ENCODE data around the gene CDH26. TPM values are rescaled to one million over a fixed set of nuclear protein-coding genes. Genes with fewer than 3 reads are reported as not detected.

The CDH26 gene
- total RNA-seq, 2 donors from 2014 or later, result 0.26 to 0.33 TPM

DNA sequence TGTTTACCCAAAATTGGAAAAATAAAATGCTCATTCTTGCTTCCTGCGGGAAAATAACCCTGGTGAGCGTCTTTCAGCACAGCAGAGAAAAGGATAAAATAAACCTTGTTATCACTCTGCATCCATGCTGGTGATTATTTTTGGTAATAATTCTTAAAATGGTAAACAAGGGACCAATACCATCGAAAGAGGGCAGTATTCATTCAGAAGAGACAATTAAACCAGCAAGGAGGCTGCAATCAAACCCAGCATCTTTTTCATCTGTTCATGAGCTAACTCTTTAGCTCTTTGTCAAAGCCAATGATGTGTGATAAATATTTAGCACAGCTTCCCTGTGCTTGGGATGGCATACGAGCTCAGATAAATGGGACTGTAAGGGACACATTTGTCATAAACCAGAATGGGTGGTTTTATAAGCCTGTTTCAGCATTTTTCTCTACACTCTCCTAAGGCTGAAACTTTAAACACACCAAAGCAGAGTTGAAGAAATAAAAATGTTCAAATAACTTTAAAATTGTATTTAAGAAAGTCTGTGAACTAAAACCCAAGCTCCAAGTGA lies 34.4 kb downstream of the CDH26 start:
- Histone ChIP-seq H3K4me3 (no peak overlapping the region), H3K9me3 (no peaks in the 10 kb centered on the region), H3K4me1 (no peaks in the 10 kb centered on the region), H3K27ac (no peak overlapping the region), H3K27me3 (no peaks in the 10 kb centered on the region), H3K36me3 (replicated peaks in 1 of 2; ENCODE audit: insufficient read depth in 1 of 2, low read depth in 2 of 2) (no peaks in the 10 kb centered on the region)
- intact Hi-C loops (cut with DNase I), result no loop called here
- TF ChIP-seq POLR2A (IDR thresholded peaks at IDR 0.05), result no peak
- TF ChIP-seq, protein P1, sequence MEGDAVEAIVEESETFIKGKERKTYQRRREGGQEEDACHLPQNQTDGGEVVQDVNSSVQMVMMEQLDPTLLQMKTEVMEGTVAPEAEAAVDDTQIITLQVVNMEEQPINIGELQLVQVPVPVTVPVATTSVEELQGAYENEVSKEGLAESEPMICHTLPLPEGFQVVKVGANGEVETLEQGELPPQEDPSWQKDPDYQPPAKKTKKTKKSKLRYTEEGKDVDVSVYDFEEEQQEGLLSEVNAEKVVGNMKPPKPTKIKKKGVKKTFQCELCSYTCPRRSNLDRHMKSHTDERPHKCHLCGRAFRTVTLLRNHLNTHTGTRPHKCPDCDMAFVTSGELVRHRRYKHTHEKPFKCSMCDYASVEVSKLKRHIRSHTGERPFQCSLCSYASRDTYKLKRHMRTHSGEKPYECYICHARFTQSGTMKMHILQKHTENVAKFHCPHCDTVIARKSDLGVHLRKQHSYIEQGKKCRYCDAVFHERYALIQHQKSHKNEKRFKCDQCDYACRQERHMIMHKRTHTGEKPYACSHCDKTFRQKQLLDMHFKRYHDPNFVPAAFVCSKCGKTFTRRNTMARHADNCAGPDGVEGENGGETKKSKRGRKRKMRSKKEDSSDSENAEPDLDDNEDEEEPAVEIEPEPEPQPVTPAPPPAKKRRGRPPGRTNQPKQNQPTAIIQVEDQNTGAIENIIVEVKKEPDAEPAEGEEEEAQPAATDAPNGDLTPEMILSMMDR (IDR thresholded peaks at IDR 0.05), result no peak
- no peak for DNase-seq
- no peak for ATAC-seq
- WGBS, 2 donors, result 72 to 84% methylated on average over 4 of the region's 4 CpGs

DNA sequence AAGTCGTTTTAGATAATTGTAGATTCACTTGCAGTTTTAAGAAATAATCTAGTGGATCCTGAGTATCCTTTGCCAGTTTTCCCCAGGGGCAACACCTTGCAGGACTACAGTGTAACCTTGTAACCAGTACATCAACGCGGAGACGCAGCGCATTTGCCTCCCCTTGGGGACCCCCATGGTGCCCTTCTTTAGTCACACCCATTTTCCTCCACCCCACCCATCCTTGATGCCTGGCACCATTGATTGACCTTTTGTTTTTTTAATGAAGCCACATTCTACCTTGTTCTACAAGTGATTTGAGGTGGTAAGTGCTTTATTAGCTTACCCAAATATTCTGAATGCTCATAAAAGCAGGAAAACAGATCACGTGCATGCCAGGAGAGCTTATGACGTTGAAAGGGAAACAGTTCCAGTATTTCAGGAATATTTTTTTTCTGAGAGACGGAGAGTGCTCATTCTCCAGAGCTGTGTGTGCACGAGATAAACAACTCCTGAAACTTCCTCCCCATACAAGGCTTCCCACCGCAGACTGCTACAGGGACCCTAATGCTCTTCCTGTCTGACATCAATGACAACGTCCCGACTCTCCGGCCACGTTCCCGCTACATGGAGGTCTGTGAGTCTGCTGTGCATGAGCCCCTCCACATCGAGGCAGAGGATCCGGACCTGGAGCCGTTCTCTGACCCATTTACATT lies 35.7 kb downstream of the CDH26 start:
- H3K36me3 ChIP-seq (replicated peaks in 1 of 2; ENCODE audit: insufficient read depth in 1 of 2, low read depth in 2 of 2), result no peaks in the 10 kb centered on the region
- ATAC-seq (no peak), DNase-seq (no peak)
- no peaks in the 10 kb centered on the region for H3K4me1 ChIP-seq
- 45 to 48% methylated on average over 18 of the region's 18 CpGs for WGBS, 2 donors
- intact Hi-C loops (cut with DNase I), result no loop called here
- no peak overlapping the region for H3K4me3 ChIP-seq
- H3K27me3 ChIP-seq, result no peaks in the 10 kb centered on the region
- no peak for TF ChIP-seq POLR2A (IDR thresholded peaks at IDR 0.05)
- TF ChIP-seq, protein P1 (IDR thresholded peaks at IDR 0.05), result no peak
- H3K9me3 ChIP-seq, result no peaks in the 10 kb centered on the region
- no peak overlapping the region for H3K27ac ChIP-seq

DNA sequence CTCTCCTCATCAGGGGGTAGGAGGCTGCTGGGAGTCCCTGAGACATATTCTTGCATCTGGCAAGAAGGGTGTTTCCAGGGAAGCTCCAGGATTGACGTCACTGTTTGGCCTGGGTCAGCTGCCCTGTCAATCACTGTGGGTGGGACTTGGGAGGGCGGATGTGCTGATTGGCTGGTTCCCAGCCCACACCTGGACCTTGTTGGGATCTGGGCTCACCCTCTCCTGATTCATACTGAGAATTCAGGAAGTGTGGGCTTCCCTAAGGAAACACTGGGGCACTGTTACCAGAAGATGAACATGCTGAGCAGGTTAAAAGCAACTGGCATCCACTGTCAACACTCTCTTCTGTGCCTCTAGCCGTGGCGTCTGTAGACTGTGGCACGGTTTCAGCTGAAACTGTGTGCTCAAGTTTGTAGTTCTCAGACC lies 36.5 kb downstream of the CDH26 start:
- 39 to 64% methylated on average over 3 to 5 of the region's 5 CpGs for WGBS, 2 donors
- Histone ChIP-seq H3K27ac (no peak overlapping the region), H3K4me3 (no peak overlapping the region), H3K9me3 (no peaks in the 10 kb centered on the region), H3K4me1 (no peaks in the 10 kb centered on the region), H3K27me3 (no peaks in the 10 kb centered on the region), H3K36me3 (replicated peaks in 1 of 2; ENCODE audit: insufficient read depth in 1 of 2, low read depth in 2 of 2) (no peaks in the 10 kb centered on the region)
- peak in 3 of 4 donors; percentile 20 to 35 (median 31) for DNase-seq
- TF ChIP-seq, protein P1 (IDR thresholded peaks at IDR 0.05), result no peak
- no peak for TF ChIP-seq POLR2A (IDR thresholded peaks at IDR 0.05)
- intact Hi-C loops (cut with DNase I), result no loop called here
- no peak for ATAC-seq

DNA sequence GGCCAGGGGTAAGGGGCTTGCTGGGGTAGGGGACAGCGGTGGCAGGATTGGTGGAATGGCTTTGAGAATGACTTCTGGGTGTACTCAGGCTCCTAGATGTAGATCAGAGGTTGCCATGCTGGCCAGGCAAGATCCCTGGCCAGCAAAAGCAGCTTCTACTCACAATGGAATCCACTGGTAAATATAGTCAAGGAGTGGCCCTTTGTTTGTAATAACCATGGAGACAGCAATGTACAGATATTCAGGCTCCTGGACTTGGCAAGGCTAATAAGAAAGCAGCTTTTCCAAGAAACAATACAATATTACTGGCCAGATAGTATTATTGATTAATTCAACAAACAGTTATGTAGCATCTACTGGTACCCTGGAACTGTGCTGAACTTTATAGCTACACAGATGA lies 37.9 kb downstream of the CDH26 start:
- H3K27me3 ChIP-seq, result no peaks in the 10 kb centered on the region
- H3K27ac ChIP-seq, result no peak overlapping the region
- H3K4me3 ChIP-seq, result no peak overlapping the region
- ATAC-seq, result no peak
- 100% methylated on average over 1 of the region's 1 CpG for WGBS, 2 donors
- no peaks in the 10 kb centered on the region for H3K4me1 ChIP-seq
- intact Hi-C loops (cut with DNase I), result no loop called here
- H3K36me3 ChIP-seq (replicated peaks in 1 of 2; ENCODE audit: insufficient read depth in 1 of 2, low read depth in 2 of 2), result no peaks in the 10 kb centered on the region
- no peak for TF ChIP-seq POLR2A (IDR thresholded peaks at IDR 0.05)
- TF ChIP-seq, protein P1 (IDR thresholded peaks at IDR 0.05), result no peak
- H3K9me3 ChIP-seq, result no peaks in the 10 kb centered on the region
- DNase-seq, result no peak

DNA sequence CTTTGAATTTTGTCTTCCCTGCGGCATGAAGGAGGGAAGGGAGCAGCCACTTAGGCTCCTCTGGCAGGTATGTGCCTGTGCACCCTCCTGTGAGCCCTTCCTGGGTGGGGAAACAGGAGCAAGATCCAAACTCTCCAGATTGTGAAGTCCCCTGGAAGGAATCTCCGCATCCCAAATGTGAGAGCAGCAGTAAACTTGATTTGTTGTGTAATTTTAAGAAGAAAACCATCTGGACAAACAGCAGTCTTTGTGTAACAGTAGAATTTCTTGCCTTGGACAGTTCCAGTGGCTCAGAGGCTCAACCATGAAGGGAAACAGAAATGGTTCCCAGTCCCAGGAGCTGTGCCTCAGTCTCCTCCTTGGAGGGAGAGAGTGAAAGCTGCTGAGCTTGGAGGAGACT lies 39.7 kb downstream of the CDH26 start:
- Histone ChIP-seq H3K27me3 (no peaks in the 10 kb centered on the region), H3K27ac (no peak overlapping the region), H3K9me3 (no peaks in the 10 kb centered on the region), H3K36me3 (replicated peaks in 1 of 2; ENCODE audit: insufficient read depth in 1 of 2, low read depth in 2 of 2) (no peaks in the 10 kb centered on the region), H3K4me3 (no peak overlapping the region), H3K4me1 (no peaks in the 10 kb centered on the region)
- DNase-seq (no peak), ATAC-seq (no peak)
- WGBS, 2 donors, result 86 to 97% methylated on average over 2 of the region's 2 CpGs
- intact Hi-C loops (cut with DNase I), result no loop called here
- no peak for TF ChIP-seq POLR2A (IDR thresholded peaks at IDR 0.05)
- TF ChIP-seq, protein P1 (IDR thresholded peaks at IDR 0.05), result no peak

Measured in body of pancreas (tissue), 4 donors.